RKO (cell line): ENCODE measurements around the gene ARHGEF17.

Experiments used
- DNase-seq: peaks from one replicate; pipeline ENCODE4 v3.0.0-alpha.2; 2016; ENCODE audit warnings: low spot score

Gene ARHGEF17

GRCh38 chr11:73314117-73314961, 6.3 kb downstream of the ARHGEF17 start:
- DNase-seq = no peak

GRCh38 chr11:73315293-73316020, 7.4 kb downstream of the ARHGEF17 start:
- no peak for DNase-seq

DNA sequence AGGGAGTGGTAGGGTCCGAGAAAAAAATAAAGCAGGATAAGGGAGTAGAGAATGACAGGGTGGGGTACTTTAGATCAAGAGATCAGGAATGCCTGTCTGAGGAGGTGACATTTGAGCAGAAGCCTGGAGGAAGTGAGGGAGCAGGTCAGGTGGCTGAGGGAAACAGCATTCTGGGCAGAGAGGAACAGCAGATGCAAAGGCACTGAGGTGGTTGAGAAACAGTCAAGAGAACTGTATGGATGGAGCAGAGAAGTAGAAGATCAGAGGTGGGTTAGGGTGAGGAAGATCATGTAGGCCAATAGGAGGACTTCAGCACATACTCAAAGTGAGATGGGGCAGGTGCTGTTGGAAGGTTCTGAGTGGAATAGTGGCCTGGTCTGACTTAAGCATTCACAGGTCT, 8.3 kb downstream of the ARHGEF17 start:
- no peak for DNase-seq

DNA sequence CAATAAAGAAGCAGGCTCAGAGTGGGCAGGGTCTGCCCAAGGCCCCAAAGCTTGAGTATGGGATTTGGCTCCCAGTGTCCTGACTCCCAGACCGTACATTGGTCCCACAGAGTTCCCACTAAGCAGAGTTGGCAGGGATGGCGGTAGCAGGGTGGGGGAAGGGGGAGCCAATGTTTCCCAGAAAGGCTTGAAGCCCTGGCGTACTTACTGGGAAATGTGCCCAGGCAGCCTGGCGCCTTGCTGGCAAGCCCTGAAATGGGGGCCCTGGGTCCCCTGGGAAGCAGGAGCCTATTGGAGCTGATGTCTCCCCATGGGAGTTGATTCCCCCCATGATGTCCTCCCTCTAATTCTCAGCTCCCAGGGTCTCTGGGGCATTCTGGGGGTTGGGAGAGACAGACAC, 9.3 kb downstream of the ARHGEF17 start:
- no peak for DNase-seq

DNA sequence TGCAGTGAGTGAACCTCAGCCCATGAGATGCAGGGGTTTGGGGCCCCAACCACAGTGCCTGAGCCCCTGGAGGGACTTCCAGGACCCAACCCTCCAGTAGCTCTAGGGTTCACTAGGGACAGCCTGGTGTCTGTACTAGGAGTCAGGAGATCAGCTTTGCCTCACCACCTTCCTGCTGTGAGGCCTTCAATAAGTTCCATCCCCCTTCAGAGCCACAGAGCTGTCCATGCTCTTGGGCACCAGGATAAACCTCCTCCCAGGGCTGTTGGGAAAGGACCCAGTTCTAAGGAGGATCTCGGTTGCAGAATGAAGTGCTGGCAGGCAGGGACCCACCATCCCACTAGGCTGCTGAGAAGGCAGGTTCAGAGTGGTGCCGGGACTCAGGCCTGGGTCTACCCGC, 9.7 kb downstream of the ARHGEF17 start:
- no peak for DNase-seq

DNA sequence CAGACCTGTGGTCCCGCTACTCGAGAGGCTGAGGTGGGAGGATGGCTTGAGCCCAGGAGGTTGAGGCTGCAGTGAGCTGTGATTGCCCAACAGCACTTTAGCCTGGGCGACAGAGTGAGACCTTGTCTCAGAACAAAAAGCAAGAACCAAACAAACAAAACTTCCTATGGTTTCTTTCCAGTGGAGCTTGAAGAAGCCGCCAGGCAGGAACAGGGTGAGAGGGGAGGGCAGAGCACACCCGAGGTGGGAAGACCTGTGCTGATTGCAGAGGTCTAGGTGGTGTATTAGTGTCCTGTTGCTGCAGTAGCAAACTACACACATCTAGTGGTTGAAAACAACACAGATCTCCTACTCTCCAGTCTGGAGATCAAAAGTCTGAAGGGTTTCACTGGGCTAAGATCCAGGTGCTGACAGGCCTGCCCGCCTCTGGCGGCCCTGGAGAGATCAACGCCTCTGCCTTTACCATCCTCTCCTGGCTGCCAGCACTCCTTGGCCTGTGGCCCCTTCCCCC, 10.5 kb downstream of the ARHGEF17 start:
- no peak for DNase-seq

DNA sequence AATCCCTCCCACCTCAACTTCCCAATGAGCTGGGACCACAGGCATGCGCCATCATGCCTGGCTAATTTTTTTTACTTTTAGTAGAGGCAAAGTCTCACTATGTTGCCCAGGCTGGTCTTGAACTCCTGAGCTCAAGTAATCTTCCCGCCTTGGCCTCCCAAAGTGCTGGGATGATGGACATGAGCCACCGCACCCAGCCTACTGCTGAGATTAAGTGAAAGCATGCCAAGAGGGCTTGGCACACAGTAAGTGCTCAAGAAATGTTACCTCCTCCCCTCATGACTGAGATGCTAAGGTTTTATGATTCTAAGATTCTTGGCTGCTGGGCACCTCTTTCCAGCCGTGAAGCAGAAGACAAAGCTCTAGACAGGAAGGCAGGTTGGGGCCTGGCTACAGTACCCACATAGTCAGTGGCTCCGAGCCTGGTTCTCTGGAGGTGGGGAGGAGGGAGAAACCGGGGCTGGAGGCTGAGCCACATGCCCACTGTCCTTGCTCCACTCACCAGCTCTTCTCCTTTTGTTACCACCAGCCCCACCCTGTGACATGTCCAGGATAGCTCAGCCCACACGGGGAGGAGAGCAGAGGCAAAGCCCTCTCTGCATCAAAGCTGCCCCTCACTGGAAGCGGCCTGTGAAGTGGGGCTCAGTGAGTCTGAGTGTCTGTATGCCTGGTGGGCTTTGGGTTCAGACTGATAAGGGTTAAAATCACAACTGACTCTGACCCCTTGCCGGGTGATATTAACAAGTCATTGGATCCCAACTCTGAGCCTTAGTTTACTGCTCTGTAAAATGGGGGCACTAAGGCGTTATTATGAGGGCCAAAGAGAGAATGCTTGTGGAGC, 12.9 kb downstream of the ARHGEF17 start:
- DNase-seq = no peak

- DNase-seq = no peak
Measured at GRCh38 chr11:73321604-73322381, 13.7 kb downstream of the ARHGEF17 start.

GRCh38 chr11:73322382-73323306, 14.6 kb downstream of the ARHGEF17 start:
- DNase-seq = no peak

- no peak for DNase-seq
Measured at GRCh38 chr11:73323464-73323863, 15.4 kb downstream of the ARHGEF17 start.

DNA sequence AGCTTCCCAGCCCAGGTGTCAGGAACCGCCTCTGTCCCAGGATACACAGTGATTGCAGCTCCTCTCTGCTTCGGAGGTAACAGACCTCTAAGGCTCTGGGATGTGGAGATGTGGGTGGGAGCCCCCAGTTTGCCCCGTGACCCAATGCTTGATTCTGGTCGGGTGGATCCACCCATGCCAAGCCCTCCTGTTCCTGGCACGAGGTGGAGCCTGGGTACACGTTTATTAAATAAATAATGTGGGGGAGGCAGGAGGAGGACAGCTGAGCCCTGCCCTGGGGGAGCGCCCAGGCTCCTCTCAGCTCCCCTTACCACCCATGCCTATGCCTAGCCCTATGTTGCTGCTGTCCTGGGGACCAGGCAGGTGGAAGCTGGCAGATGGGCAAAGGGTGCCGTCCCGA, 16.0 kb downstream of the ARHGEF17 start:
- DNase-seq = no peak

GRCh38 chr11:73324665-73325035, 16.6 kb downstream of the ARHGEF17 start:
- no peak for DNase-seq

- no peak for DNase-seq
Measured at GRCh38 chr11:73325036-73325981, 17.2 kb downstream of the ARHGEF17 start.

DNA sequence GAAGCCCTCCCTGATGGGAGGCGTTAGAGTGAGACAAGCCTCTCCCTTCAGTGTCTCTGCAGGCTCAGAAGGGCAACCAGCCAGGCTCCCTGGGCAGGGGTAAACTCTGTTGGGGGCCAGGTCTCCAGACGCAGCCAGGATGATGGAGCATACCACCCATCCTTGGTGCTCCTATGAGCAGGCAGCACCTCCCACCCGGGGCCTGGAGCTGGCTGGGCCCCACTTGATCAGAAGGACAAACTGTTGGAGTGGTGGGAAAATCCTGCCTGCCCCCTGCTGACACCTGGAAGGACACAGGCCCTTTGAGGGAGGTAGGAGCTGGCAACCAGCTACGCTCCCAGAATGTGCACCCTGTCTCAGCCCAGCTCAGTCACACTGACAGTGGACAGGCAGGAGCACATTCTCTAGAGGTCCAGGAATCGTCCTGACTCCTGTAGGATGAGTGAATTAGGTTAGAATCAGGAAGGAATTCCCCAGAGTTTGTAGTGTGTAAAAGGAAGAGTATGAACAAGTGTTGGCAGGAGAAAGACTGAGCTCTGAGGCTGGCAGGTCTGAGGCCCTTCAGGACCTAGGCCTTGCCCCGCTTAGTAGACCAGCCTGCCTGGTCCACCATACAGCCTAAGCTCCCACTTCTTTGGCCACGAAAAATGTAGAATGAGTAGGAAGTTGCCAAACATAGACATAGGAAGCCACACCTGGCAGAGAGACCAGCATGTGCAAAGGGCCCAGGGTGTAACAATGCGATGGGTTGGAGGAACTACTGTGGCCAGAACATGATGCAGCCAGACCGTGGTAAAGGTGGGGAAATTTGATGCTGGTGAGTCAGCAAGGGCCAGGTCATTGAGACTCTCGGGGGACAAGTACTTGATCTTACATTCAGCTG, 19.1 kb downstream of the ARHGEF17 start:
- no peak for DNase-seq

- no peak for DNase-seq
Measured at GRCh38 chr11:73327812-73328364, 19.8 kb downstream of the ARHGEF17 start.

GRCh38 chr11:73330569-73331093, 22.6 kb downstream of the ARHGEF17 start:
- DNase-seq = peak; percentile 57

GRCh38 chr11:73331138-73331916, 23.3 kb downstream of the ARHGEF17 start:
- DNase-seq = no peak
